Fibroblast of gingiva (primary cell): ENCODE results near the gene C20orf141.
A peak's percentile ranks its signal among the peaks of the same experiment; 100 is the strongest.

Source experiments
- DNase-seq: peaks from one replicate; pipeline ENCODE4 v3.0.0-alpha.2; 2011; ENCODE audit warnings: low read depth

The C20orf141 gene

DNA sequence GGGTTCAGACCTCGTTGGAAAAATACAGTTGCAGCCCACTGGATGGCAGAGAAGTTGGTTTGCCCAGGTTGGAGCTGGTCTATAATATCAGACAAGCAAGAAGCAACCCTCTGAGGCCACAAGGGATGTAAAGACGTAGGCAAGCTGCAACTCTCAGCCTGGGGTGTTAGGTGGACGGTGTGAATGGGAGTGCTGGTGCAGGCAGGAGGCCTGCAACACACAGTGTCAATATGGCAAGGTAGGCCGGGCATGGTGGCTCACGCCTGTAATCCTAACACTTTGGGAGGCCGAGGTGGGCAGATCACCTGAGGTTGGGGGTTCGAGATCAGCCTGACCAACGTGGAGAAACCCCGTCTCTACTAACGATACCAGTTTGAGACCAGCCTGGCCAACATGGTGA, 36.3 kb downstream of the C20orf141 start:
- no peak for DNase-seq

DNA sequence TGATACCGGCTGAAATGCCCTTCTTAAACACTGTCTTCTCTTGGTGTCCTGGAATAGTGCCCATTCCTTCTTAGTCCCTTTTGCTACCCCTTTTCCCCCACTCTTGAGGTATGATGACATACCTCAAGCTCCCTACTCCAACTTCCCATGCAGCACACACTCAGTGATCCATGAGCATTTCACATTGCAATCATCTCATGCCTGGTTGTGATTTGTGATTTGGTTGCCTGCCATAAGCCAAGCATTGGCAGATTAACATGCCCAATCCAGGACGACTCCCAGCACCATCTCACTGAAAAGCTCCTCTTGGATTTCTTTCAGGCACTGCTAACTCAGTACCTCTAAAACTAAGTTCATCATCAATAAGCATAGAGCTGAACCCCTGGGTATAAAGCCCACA, 43.8 kb downstream of the C20orf141 start:
- DNase-seq: peak; percentile 74

DNA sequence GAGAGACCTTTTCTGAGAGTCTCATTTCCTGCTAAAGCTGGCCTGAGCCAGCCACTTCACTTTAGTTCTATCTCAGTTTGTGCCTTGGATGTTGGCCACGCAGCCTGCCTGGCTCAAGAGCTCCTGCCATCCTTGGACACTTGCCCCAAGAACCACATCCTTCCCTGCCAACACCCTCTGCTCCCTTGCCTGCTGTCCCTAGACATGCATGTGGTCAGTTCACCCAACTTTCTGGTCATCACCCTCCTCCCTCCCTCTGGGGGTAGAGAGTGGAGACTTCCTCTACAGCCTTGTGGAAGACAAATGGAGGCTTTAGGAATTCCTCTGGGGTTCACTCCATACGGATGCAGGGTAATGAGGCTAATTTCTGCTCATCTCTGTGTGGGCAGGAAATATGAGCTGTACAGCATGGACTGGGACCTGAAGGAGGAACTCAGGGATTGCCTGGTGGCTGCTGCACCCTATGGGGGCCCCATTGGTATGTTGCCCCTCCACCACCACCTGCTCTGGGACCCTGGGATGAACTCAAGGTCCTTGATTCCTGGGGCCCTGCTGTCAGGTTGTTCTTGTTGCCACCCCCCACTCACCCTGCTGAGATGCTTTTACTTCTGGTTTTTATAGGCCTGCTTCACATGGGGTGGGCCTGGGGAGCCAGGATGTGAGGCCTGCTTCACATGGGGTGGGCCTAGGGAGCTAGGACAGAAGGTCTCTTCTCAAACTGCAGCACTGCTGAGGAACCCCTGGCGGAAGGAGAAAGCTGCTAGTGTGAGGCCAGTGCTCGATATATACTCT, 44.7 kb downstream of the C20orf141 start:
- DNase-seq: peak; percentile 96

DNA sequence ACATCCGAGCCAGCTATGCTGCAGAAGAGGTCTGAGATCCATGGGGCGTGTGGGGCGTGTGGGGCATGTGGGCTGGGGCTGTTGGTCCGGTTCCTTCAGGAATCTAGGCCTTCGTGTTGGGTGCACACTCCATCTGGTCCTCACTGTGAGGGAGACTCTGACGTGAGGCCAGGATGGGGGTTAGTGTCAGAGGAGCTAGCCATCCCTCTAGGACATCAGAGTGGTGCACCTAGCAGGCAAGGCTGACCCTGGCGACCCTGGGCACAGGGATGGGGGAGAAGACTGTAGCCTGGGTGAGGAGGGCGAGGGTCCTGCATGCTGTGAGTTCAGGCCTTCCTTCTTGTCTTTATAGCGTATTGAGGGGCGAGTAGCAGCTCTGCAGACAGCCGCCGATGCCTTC, 49.8 kb downstream of the C20orf141 start:
- no peak for DNase-seq

DNA sequence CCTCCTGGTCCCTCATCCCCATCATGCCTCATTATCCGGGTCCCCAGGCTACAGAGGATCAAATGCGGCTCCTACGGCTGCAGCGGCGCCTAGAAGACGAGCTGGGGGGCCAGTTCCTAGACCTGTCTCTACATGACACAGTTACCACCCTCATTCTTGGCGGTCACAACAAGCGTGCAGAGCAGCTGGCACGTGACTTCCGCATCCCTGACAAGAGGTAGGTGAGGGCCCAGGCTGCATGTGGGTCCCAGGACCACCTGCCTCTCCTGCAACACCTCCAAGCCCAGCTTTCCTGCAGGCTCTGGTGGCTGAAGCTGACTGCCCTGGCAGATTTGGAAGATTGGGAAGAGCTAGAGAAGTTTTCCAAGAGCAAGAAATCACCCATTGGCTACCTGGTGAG, 50.3 kb downstream of the C20orf141 start:
- no peak for DNase-seq
